Stimulated activated memory B cell treated with anti-CD40 and anti-IgM and Interleukin-4, amounts not matched to agents 10 μg/mL and 1 μg/mL and 100 μg/mL, for 72 hours (primary cell): ENCODE results near the gene MAP3K12.
"Not testable (repeated sequence)": the region's sequence is repeated elsewhere in the genome, so short reads cannot be mapped to it uniquely, and the experiment has no call there.

Experiments used
- ATAC-seq: fragments of 150-1000 bp; cut with Tn5 transposase; 2 replicates; pipeline ENCODE4 v1.10.0; 2021
- H3K27ac Mint-ChIP-seq: one replicate; pipeline ENCODE4 v1.8.0; 2022; ENCODE audit warnings: mild to moderate bottlenecking, mixed read lengths
- H3K27me3 Mint-ChIP-seq: one replicate; pipeline ENCODE4 v1.8.0; 2022; ENCODE audit warnings: mixed read lengths
- H3K36me3 Mint-ChIP-seq: one replicate; pipeline ENCODE4 v1.8.0; 2022; ENCODE audit warnings: mixed read lengths
- H3K4me1 Mint-ChIP-seq: one replicate; pipeline ENCODE4 v1.8.0; 2022; ENCODE audit warnings: mixed read lengths
- H3K4me3 Mint-ChIP-seq: one replicate; pipeline ENCODE4 v1.8.0; 2022; ENCODE audit warnings: mild to moderate bottlenecking, moderate library complexity, mixed read lengths
- H3K9me3 Mint-ChIP-seq: one replicate; pipeline ENCODE4 v1.8.0; 2022; ENCODE audit warnings: mixed read lengths

Gene MAP3K12

DNA sequence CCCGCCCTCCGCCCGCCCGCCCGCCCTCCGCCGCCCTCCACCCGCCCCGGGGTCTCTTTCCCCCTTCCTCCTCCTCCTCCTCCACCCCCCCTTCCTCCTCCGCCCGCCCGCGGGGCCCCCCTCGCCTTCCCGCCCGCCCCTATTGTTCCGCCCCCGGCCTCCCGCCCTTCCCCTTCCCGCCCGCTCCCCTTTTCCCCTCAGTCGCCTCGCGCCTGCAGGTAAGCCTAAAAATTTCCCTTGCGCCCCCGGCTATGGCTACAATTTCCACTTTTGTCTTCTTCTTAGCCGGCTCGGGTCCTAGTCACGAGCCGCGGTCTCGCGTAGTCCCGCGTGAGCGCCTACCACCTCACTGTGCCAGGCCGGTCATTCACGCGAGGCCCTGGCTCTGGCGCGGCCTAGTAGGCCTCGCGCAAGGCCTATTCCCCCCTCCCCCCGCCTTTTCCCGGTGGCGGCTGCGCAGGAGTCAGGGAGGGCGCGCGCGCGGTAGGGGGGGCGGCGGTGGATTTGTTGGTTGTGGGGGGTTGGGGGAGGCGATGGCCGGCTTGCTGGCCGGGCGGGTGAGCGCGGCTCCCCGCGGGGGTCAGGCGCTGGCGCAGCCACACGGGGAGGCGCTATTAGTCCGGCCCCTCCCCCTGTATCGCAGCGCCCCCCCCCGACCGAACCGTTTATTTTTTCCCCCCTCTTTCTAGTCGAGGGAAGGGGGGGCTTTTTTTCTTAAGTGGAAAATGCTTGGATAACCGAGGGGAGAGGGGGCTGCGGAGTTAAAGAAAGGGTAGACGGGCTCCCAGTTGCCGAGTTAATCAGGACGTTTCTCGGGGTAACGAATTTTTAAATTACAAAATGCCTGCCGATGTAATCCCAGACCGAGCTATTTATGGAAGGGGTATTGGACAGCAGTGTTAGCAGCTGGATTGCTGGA is 46.8 kb downstream of the MAP3K12 start:
- peak; percentile 66 for ATAC-seq
- peak overlapping the region; percentile 94 for H3K4me3 Mint-ChIP-seq
- peak overlapping the region; percentile 97 for H3K27ac Mint-ChIP-seq
- peaks cover 29% of the 10 kb centered on the region for H3K4me1 Mint-ChIP-seq
- H3K9me3 Mint-ChIP-seq: no peaks in the 10 kb centered on the region
- H3K27me3 Mint-ChIP-seq: no peaks in the 10 kb centered on the region
- peaks cover 52% of the 10 kb centered on the region for H3K36me3 Mint-ChIP-seq

DNA sequence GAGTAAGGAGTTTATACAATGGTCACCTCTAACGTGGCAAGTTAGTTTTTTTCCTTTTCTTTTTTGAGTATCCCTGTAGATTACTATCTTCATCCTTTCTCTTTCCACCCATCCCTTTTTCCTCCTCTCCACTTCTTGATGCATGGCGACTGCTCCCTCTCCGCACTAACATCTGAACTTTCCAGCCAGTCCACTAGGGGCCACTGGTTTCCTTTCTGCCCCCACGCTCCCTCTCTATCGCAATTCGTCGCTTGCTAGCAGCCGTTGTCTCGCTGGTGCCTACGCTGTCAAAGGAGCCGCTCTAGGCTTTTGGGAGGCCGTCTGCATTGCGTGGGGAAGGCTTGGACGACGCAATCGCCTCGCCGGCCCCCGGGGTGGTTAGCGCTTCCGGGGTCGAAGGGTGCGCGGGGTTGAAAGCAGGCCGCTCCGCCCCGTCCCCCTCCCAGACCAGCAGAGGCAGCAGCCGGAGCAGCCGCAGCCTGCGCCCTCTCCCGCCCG is 47.5 kb downstream of the MAP3K12 start, which contains the start of gene PCBP2:
Gene PCBP2 (plus strand): TSS at position 442 of the 498 bp plus-strand sequence. CDS start 2,699 bp downstream, outside the sequence.
- peaks cover 29% of the 10 kb centered on the region for H3K4me1 Mint-ChIP-seq
- peak; percentile 99 for ATAC-seq
- H3K9me3 Mint-ChIP-seq: no peaks in the 10 kb centered on the region
- peak within 1 kb of the TSS; percentile 97 for H3K27ac Mint-ChIP-seq
- H3K36me3 Mint-ChIP-seq: peaks cover 50% of the 10 kb centered on the region
- peak within 1 kb of the TSS; percentile 94 for H3K4me3 Mint-ChIP-seq
- no peaks in the 10 kb centered on the region for H3K27me3 Mint-ChIP-seq

DNA sequence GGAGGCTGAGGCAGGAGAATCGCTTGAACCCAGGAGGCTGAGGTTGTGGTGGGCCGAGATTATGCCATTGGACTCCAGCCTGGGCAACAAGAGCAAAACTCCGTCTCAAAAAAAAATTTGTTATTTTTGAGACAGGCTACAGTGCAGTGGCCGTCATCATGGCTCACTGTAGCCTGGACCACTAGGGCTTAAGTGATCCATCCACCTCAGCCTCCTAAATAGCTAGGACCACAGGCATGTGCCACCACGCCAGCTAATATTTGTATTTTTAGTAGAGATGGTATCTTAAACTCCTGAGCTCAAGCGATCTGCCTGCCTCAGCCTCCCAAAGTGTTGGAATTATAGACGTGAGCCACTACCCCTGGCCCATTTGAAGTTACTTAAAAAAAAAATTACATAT is 48.3 kb downstream of the MAP3K12 start:
- no peak for ATAC-seq
- no peak overlapping the region for H3K27ac Mint-ChIP-seq
- H3K4me1 Mint-ChIP-seq: peaks cover 36% of the 10 kb centered on the region
- no peaks in the 10 kb centered on the region for H3K9me3 Mint-ChIP-seq
- H3K36me3 Mint-ChIP-seq: peaks cover 51% of the 10 kb centered on the region
- H3K27me3 Mint-ChIP-seq: no peaks in the 10 kb centered on the region
- no peak overlapping the region for H3K4me3 Mint-ChIP-seq

DNA sequence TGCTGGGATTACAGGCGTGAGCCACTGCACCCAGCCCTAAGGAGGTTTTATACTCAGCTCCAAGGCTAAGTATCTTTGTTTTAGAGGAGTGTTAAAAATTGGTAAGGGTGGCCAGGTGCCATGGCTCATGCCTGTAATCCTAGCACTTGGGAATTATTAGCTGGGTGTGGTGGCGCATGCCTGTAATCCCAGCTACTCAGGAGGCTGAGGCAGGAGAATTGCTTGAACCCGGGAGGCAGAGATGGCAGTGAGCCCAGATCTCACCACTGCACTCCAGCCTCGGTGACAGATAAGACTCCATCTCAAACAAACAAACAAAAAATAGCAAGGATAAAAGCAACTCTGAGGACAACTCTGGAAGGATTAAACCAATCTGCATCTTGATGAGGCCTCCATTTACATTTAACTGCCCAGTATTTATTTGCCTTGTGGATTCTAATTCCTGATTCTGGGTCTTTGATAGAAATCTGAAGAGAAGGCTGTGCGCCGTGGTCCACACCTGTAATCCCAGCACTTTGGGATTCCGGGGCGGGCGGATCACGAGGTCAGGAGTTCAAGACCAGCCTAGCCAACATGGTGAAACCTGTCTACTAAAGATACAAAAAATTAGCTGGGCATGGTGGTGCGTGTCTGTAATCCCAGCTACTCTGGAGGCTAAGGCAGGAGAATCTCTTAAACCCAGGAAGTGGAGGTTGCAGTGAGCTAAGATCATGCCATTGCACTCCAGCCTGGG is 54.5 kb downstream of the MAP3K12 start:
- ATAC-seq, H3K4me3 Mint-ChIP-seq, H3K9me3 Mint-ChIP-seq, H3K27me3 Mint-ChIP-seq: not testable (repeated sequence)
- peak overlapping the region; percentile 90 for H3K27ac Mint-ChIP-seq
- H3K36me3 Mint-ChIP-seq: peaks cover 55% of the 10 kb centered on the region
- peaks cover 46% of the 10 kb centered on the region for H3K4me1 Mint-ChIP-seq

DNA sequence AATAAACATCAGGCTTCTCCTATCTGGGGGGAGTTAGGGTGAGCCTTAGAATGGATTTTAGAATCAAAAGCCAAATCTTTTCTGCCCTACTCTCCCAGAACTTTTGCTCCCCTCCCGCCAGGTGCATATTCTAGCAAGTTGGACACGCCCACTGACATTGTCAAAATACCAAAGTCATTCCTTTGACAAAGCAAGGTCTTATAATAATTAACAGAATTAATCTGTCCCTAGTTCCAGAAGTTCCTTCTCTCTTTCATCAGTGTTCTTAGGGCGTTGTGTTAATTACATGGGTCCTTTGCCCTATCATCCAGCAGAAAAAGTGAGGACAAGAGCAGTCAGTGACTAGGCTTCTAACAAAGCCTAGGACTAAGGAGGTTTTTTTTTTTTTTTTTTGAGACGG is 55.3 kb downstream of the MAP3K12 start:
- Mint-ChIP-seq H3K4me3 (peak overlapping the region; percentile 92), H3K9me3 (no peaks in the 10 kb centered on the region), H3K27me3 (no peaks in the 10 kb centered on the region), H3K27ac (peak overlapping the region; percentile 90), H3K4me1 (peaks cover 46% of the 10 kb centered on the region), H3K36me3 (peaks cover 55% of the 10 kb centered on the region)
- ATAC-seq: no peak

DNA sequence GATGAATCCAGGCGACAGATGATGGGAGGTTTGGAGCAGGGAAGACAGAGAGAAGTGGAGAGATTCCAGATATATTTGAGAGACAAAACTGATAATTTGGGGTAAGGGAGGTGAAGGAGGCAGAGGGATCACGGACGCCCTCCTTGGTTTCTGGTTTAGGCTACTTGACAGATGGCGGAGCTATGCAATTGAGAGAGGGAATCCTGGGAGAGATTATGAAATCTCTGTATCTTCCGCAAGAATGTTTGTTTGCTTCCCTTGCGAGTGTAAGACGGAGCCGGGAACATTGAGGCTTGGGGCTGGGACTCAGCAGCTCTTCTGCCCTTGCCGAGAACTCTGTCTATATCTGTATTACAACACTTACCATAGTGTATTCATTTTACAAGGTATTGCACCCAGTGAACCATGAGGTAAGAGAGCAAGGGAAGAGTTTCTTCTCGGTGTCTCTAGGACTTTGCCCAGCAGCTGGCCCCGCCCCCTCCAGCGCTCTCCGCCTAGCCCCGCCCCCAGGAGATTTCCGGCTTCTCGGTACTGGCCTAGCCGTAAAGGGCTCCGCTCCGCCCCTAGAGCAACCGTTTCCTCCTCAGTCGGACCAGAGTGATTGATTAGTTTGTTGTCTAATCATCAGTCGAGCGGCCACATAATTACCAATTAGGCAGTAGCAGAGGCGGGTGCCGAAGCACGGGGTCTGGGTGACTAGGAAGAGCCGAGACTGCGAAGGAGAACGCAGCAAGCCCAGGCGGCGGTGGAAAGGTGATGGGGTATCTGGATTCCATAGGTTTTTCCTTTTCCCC is 58.0 kb downstream of the MAP3K12 start, which contains the start of gene PRR13:
Gene PRR13 (plus strand): TSS at position 695 of the 794 bp plus-strand sequence. CDS start 981 bp downstream, outside the sequence.
- H3K4me1 Mint-ChIP-seq: peaks cover 42% of the 10 kb centered on the region
- peak within 1 kb of the TSS; percentile 90 for H3K27ac Mint-ChIP-seq
- H3K27me3 Mint-ChIP-seq: no peaks in the 10 kb centered on the region
- peak within 1 kb of the TSS; percentile 92 for H3K4me3 Mint-ChIP-seq
- H3K36me3 Mint-ChIP-seq: peaks cover 40% of the 10 kb centered on the region
- no peaks in the 10 kb centered on the region for H3K9me3 Mint-ChIP-seq
- ATAC-seq: peak; percentile 100

DNA sequence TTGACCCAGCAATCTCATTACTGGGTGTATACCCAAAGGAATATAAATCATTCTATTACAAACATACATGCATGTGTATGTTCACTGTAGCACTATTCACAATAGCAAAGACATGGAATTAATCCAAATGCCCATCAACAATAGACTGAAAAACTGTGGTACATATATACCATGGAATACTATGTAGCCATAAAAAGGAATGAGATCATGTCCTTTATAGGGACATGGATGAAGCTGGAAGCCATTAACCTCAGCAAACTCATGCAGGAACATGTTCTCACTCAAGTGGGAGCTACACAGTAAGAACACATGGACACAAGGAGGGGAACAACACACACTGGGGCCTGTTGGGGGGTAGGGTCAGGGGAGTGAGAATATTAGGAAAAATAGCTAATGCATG is 59.7 kb downstream of the MAP3K12 start:
- ATAC-seq, H3K9me3 Mint-ChIP-seq, H3K27me3 Mint-ChIP-seq, H3K4me3 Mint-ChIP-seq, H3K27ac Mint-ChIP-seq: not testable (repeated sequence)
- peaks cover 25% of the 10 kb centered on the region for H3K36me3 Mint-ChIP-seq
- H3K4me1 Mint-ChIP-seq: peaks cover 26% of the 10 kb centered on the region

DNA sequence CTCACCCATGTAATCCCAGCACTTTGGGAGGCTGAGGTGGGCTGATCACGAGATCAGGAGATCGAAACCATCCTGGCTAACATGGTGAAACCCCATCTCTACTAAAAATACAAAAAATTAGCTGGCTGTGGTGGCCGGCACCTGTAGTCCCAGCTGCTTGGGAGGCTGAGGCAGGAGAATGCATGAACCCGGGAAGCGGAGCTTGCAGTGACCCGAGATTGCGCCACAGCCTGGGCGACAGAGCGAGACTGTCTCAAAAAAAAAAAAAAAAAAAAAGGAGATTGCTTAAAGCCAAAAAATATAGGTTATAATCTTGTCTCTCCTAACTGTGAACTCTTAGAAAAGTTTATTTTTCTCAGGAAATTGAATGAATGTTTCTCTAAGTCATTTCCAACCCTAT is 63.9 kb downstream of the MAP3K12 start:
- H3K36me3 Mint-ChIP-seq, H3K9me3 Mint-ChIP-seq, H3K27me3 Mint-ChIP-seq, H3K4me3 Mint-ChIP-seq, H3K27ac Mint-ChIP-seq, H3K4me1 Mint-ChIP-seq, ATAC-seq: not testable (repeated sequence)

DNA sequence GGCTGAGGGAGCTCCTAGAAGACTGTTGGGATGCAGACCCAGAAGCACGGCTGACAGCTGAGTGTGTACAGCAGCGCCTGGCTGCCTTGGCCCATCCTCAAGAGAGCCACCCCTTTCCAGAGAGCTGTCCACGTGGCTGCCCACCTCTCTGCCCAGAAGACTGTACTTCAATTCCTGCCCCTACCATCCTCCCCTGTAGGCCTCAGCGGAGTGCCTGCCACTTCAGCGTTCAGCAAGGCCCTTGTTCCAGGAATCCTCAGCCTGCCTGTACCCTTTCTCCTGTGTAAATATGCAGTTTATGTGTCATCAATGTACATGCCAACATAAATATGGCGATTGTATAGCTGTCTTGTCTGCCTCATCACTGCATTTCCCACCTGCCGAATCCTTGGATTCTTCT is 68.1 kb downstream of the MAP3K12 start:
- H3K27ac Mint-ChIP-seq: no peak overlapping the region
- H3K27me3 Mint-ChIP-seq: no peaks in the 10 kb centered on the region
- no peaks in the 10 kb centered on the region for H3K4me1 Mint-ChIP-seq
- no peak overlapping the region for H3K4me3 Mint-ChIP-seq
- H3K9me3 Mint-ChIP-seq: no peaks in the 10 kb centered on the region
- peak; percentile 20 for ATAC-seq
- H3K36me3 Mint-ChIP-seq: no peaks in the 10 kb centered on the region

DNA sequence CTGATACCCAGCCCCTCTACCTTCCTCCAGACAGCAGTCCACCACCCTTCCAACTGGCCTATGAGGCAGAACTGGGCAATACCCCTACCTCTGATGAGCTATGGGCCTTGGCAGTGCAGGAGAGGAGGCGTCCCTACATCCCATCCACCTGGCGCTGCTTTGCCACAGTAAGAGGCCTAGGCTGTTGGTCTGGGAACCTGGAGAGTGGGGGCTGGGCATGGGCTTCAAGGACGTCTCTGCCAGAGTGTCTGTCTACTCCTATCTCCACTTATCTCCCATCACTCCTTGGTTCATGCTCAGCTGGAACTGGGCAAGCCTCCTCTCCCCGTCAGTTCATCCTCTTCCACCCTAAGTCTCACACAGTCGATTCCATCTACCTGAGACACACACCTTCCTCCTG is 69.1 kb downstream of the MAP3K12 start:
- Mint-ChIP-seq H3K4me3 (no peak overlapping the region), H3K9me3 (no peaks in the 10 kb centered on the region), H3K27me3 (no peaks in the 10 kb centered on the region), H3K4me1 (no peaks in the 10 kb centered on the region), H3K36me3 (no peaks in the 10 kb centered on the region), H3K27ac (no peak overlapping the region)
- ATAC-seq: no peak
